Measurements from ENCODE around the gene ACVR1B. TPM values are rescaled to one million over a fixed set of nuclear protein-coding genes. Genes with fewer than 3 reads are reported as not detected.

ACVR1B gene
- total and polyA plus RNA-seq, 2 experiments from 2014 or later = 11.9 to 46.4 TPM

DNA sequence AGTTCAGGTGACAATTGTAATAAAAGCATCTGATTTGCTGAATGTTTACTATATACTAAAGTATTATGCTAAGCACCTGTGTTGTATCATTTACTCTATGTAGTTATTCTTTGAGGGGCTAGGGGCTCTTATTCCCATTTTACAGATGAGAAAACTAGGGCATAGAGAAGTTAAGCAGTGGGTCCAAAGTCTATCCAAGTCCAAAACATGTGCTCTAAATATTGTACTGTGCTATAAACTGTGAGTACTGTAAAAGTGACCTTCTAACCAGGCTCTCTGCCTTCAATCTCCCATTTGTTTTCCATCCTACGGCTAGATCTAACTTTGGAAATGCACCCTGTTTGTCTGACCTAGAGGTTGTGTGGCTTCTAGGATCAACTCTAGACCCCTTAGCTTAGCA, 9.0 kb downstream of the ACVR1B start:
- TF ChIP-seq, protein P1, sequence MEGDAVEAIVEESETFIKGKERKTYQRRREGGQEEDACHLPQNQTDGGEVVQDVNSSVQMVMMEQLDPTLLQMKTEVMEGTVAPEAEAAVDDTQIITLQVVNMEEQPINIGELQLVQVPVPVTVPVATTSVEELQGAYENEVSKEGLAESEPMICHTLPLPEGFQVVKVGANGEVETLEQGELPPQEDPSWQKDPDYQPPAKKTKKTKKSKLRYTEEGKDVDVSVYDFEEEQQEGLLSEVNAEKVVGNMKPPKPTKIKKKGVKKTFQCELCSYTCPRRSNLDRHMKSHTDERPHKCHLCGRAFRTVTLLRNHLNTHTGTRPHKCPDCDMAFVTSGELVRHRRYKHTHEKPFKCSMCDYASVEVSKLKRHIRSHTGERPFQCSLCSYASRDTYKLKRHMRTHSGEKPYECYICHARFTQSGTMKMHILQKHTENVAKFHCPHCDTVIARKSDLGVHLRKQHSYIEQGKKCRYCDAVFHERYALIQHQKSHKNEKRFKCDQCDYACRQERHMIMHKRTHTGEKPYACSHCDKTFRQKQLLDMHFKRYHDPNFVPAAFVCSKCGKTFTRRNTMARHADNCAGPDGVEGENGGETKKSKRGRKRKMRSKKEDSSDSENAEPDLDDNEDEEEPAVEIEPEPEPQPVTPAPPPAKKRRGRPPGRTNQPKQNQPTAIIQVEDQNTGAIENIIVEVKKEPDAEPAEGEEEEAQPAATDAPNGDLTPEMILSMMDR (IDR thresholded peaks at IDR 0.05; ENCODE audit: low read depth, low read length) = no peak
- Histone ChIP-seq H3K27ac (no peak overlapping the region), H3K27me3 (no peaks in the 10 kb centered on the region), H3K4me3 (no peak overlapping the region), H3K9me3 (ENCODE audit: low read depth) (no peaks in the 10 kb centered on the region), H3K36me3 (peaks cover 4% of the 10 kb centered on the region), H3K4me1 (ENCODE audit: low read depth) (peaks cover 28% of the 10 kb centered on the region)
- DNase-seq (ENCODE audit: low read depth in 1 of 2, low spot score in 1 of 2) = no peak

- Histone ChIP-seq H3K4me3 (no peak overlapping the region), H3K9me3 (ENCODE audit: low read depth) (no peaks in the 10 kb centered on the region), H3K27me3 (no peaks in the 10 kb centered on the region), H3K27ac (no peak overlapping the region), H3K36me3 (peaks cover 4% of the 10 kb centered on the region), H3K4me1 (ENCODE audit: low read depth) (peaks cover 24% of the 10 kb centered on the region)
- no peak for DNase-seq (ENCODE audit: low read depth in 1 of 2, low spot score in 1 of 2)
- TF ChIP-seq, protein P1 (IDR thresholded peaks at IDR 0.05; ENCODE audit: low read depth, low read length) = no peak
These were observed 9.4 kb downstream of the ACVR1B start for GRCh38 chr12:51960890-51961289.

DNA sequence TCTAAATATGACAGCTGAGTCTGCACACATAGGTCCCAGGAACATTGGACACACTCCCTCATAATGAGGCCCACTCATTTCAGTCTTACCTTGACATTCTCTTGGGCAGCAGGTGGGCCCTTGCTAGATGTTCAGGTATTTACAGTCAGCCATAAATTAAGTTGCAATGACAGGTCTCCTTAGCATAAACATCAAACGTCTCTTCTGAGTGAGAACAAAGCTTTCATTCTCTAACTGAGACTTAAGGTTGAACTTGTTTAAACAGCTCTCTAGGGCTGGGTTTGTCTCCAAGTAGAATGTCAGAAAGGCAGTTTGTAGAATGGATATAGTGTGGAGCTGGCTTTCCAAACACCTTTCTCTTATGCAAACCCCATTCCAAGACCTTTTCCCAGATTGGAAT, 10.3 kb downstream of the ACVR1B start:
- no peak overlapping the region for H3K4me3 ChIP-seq
- H3K27me3 ChIP-seq = no peaks in the 10 kb centered on the region
- H3K9me3 ChIP-seq (ENCODE audit: low read depth) = no peaks in the 10 kb centered on the region
- TF ChIP-seq, protein P1 (IDR thresholded peaks at IDR 0.05; ENCODE audit: low read depth, low read length) = no peak
- no peak for DNase-seq (ENCODE audit: low read depth in 1 of 2, low spot score in 1 of 2)
- peaks cover 17% of the 10 kb centered on the region for H3K4me1 ChIP-seq (ENCODE audit: low read depth)
- peak overlapping the region; percentile 49 for H3K27ac ChIP-seq
- H3K36me3 ChIP-seq = peaks cover 4% of the 10 kb centered on the region

GRCh38 chr12:51962737-51963136, 11.2 kb downstream of the ACVR1B start:
- Histone ChIP-seq H3K27me3 (no peaks in the 10 kb centered on the region), H3K36me3 (peaks cover 4% of the 10 kb centered on the region), H3K9me3 (ENCODE audit: low read depth) (no peaks in the 10 kb centered on the region), H3K27ac (no peak overlapping the region), H3K4me3 (no peak overlapping the region), H3K4me1 (ENCODE audit: low read depth) (peaks cover 13% of the 10 kb centered on the region)
- TF ChIP-seq, protein P1 (IDR thresholded peaks at IDR 0.05; ENCODE audit: low read depth, low read length) = no peak
- no peak for DNase-seq (ENCODE audit: low read depth in 1 of 2, low spot score in 1 of 2)

GRCh38 chr12:51963477-51963876, 12.0 kb downstream of the ACVR1B start:
- Histone ChIP-seq H3K27ac (no peak overlapping the region), H3K27me3 (no peaks in the 10 kb centered on the region), H3K36me3 (peaks cover 4% of the 10 kb centered on the region), H3K4me1 (ENCODE audit: low read depth) (peaks cover 11% of the 10 kb centered on the region), H3K9me3 (ENCODE audit: low read depth) (no peaks in the 10 kb centered on the region), H3K4me3 (no peak overlapping the region)
- TF ChIP-seq, protein P1 (IDR thresholded peaks at IDR 0.05; ENCODE audit: low read depth, low read length) = no peak
- DNase-seq (ENCODE audit: low read depth in 1 of 2, low spot score in 1 of 2) = no peak

DNA sequence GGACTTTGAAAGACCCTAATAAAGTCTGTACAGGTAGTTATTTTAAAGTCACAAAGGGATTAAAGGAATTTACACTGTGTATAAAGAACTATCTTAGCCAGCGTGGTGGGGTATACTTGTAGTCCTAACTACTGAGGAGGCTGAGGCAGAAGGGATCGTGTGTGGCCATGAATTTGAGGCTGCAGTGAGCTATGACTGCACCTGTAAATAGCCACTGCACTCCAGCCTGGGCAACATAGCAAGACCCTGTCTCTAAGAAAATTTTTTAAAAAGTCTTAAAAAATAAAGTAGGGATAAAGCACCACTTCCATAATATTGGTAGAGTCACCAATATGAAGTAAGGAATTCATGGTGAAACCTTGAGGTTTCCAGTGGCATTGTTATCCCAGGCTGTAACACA, 18.1 kb downstream of the ACVR1B start:
- Histone ChIP-seq H3K27ac (no peak overlapping the region), H3K9me3 (ENCODE audit: low read depth) (no peaks in the 10 kb centered on the region), H3K27me3 (no peaks in the 10 kb centered on the region), H3K4me3 (no peak overlapping the region), H3K4me1 (ENCODE audit: low read depth) (peaks cover 37% of the 10 kb centered on the region), H3K36me3 (no peaks in the 10 kb centered on the region)
- DNase-seq (ENCODE audit: low read depth in 1 of 2, low spot score in 1 of 2) = no peak
- TF ChIP-seq, protein P1 (IDR thresholded peaks at IDR 0.05; ENCODE audit: low read depth, low read length) = no peak
